Measurements from ENCODE around the gene CASQ1.

DNA sequence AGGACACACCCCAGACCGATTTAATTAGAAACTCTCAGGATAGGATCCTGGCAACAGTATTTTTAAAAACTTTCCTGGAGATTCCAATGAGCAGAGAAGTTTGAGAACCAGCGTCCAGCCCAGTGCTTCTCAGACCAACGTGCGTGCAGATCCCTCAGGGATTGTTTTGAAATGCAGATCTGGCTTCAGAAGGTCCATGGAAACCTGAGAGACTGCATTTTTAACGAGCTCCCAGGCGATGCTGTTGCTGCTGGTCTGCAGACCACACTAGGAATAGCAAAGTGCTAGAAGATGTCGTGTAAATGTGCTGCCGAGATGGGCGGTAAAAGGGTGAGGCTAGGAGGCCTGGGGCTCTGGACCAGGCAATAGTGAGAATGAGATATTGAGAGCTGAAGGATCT, 18.4 kb upstream of the CASQ1 start:
- TF ChIP-seq, protein P1, sequence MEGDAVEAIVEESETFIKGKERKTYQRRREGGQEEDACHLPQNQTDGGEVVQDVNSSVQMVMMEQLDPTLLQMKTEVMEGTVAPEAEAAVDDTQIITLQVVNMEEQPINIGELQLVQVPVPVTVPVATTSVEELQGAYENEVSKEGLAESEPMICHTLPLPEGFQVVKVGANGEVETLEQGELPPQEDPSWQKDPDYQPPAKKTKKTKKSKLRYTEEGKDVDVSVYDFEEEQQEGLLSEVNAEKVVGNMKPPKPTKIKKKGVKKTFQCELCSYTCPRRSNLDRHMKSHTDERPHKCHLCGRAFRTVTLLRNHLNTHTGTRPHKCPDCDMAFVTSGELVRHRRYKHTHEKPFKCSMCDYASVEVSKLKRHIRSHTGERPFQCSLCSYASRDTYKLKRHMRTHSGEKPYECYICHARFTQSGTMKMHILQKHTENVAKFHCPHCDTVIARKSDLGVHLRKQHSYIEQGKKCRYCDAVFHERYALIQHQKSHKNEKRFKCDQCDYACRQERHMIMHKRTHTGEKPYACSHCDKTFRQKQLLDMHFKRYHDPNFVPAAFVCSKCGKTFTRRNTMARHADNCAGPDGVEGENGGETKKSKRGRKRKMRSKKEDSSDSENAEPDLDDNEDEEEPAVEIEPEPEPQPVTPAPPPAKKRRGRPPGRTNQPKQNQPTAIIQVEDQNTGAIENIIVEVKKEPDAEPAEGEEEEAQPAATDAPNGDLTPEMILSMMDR (IDR thresholded peaks at IDR 0.05; ENCODE audit: low read depth, low read length): no peak
- TF ChIP-seq POLR2A (IDR thresholded peaks at IDR 0.05; ENCODE audit: extremely low read depth, insufficient read length) (no peak), MYC (IDR thresholded peaks at IDR 0.05; ENCODE audit: low read depth, low read length) (no peak)
